HG03103 (cell line): ENCODE data around the gene GAD2.

ENCODE experiments used
- ATAC-seq: cut with Tn5 transposase; IDR thresholded peaks from one replicate; pipeline ENCODE4 v1.9.1; 2021; ENCODE audit warnings: low read depth; ENCODE audit not compliant: unreplicated experiment

Gene GAD2

GRCh38 chr10:26216585-26217395, at the start of gene GAD2:
Gene GAD2 (plus strand): TSS chr10:26216774. CDS start chr10:26216810, 36 bp downstream.
- ATAC-seq = no peak

GRCh38 chr10:26169466-26169865, 47.1 kb upstream of the GAD2 start:
- ATAC-seq = no peak

GRCh38 chr10:26172131-26172530, 44.4 kb upstream of the GAD2 start:
- ATAC-seq = no peak

- ATAC-seq = no peak
These were observed 42.7 kb upstream of the GAD2 start for GRCh38 chr10:26173837-26174236.

- no peak for ATAC-seq
These were observed 39.2 kb upstream of the GAD2 start for GRCh38 chr10:26177341-26177740.

- ATAC-seq = no peak
These were observed 22.3 kb upstream of the GAD2 start for GRCh38 chr10:26194275-26194674.

- no peak for ATAC-seq
These were observed 19.3 kb upstream of the GAD2 start for GRCh38 chr10:26197248-26197647.

- ATAC-seq = no peak
These were observed 18.5 kb upstream of the GAD2 start for GRCh38 chr10:26198119-26198518.

- no peak for ATAC-seq
These were observed 16.7 kb upstream of the GAD2 start for GRCh38 chr10:26199841-26200240.

GRCh38 chr10:26205223-26205622, 11.4 kb upstream of the GAD2 start:
- ATAC-seq = no peak

GRCh38 chr10:26211781-26212444, 4.7 kb upstream of the GAD2 start:
- no peak for ATAC-seq

GRCh38 chr10:26212511-26212910, 4.1 kb upstream of the GAD2 start:
- ATAC-seq = no peak

GRCh38 chr10:26213157-26213800, 3.3 kb upstream of the GAD2 start:
- no peak for ATAC-seq

- no peak for ATAC-seq
These were observed 2.6 kb upstream of the GAD2 start for GRCh38 chr10:26214004-26214403.

- ATAC-seq = no peak
These were observed 1.8 kb upstream of the GAD2 start for GRCh38 chr10:26214551-26215395.

GRCh38 chr10:26215396-26215934, 1.1 kb upstream of the GAD2 start:
- no peak for ATAC-seq

GRCh38 chr10:26215935-26216584, 514 bp upstream of the GAD2 start:
- ATAC-seq = no peak

GRCh38 chr10:26217396-26218086, 967 bp downstream of the GAD2 start:
- ATAC-seq = no peak

GRCh38 chr10:26219676-26220075, 3.1 kb downstream of the GAD2 start:
- ATAC-seq = no peak
